HG02981 (cell line): ENCODE results near the gene FAM107B.
"Not testable (repeated sequence)": the region's sequence is repeated elsewhere in the genome, so short reads cannot be mapped to it uniquely, and the experiment has no call there.

Source experiments
- ATAC-seq: cut with Tn5 transposase; IDR thresholded peaks from one replicate; pipeline ENCODE4 v1.9.1; 2021; ENCODE audit warnings: mild to moderate bottlenecking, moderate library complexity; ENCODE audit not compliant: unreplicated experiment

The FAM107B gene

GRCh38 chr10:14639637-14640036, 135.1 kb downstream of the FAM107B start:
- no peak for ATAC-seq

- ATAC-seq = no peak
Observed at GRCh38 chr10:14635043-14635710, 139.5 kb downstream of the FAM107B start.

GRCh38 chr10:14634572-14634971, 140.1 kb downstream of the FAM107B start:
- not testable (repeated sequence) for ATAC-seq

- ATAC-seq = no peak
Observed at GRCh38 chr10:14625765-14626525, 148.8 kb downstream of the FAM107B start.

GRCh38 chr10:14625192-14625631, 149.5 kb downstream of the FAM107B start:
- ATAC-seq = no peak

GRCh38 chr10:14624600-14624999, 150.1 kb downstream of the FAM107B start:
- no peak for ATAC-seq

- ATAC-seq = no peak
Observed at GRCh38 chr10:14623931-14624330, 150.8 kb downstream of the FAM107B start.

- ATAC-seq = no peak
Observed at GRCh38 chr10:14621037-14621436, 153.7 kb downstream of the FAM107B start.

GRCh38 chr10:14618674-14619073, 156.0 kb downstream of the FAM107B start:
- no peak for ATAC-seq

GRCh38 chr10:14617852-14618251, 156.8 kb downstream of the FAM107B start:
- ATAC-seq = no peak

GRCh38 chr10:14616955-14617730, 157.6 kb downstream of the FAM107B start:
- ATAC-seq = no peak

- ATAC-seq = no peak
Observed at GRCh38 chr10:14616465-14616864, 158.2 kb downstream of the FAM107B start.

- ATAC-seq = no peak
Observed at GRCh38 chr10:14613588-14613920, 161.1 kb downstream of the FAM107B start.

GRCh38 chr10:14612873-14613587, 161.7 kb downstream of the FAM107B start:
- no peak for ATAC-seq

GRCh38 chr10:14611968-14612693, 162.6 kb downstream of the FAM107B start:
- peak; percentile 58 for ATAC-seq

GRCh38 chr10:14609178-14609577, 165.5 kb downstream of the FAM107B start:
- no peak for ATAC-seq

- peak; percentile 38 for ATAC-seq
Observed at GRCh38 chr10:14608381-14609001, 166.2 kb downstream of the FAM107B start.

GRCh38 chr10:14606633-14607032, 168.1 kb downstream of the FAM107B start:
- no peak for ATAC-seq

GRCh38 chr10:14605231-14605925, 169.3 kb downstream of the FAM107B start:
- ATAC-seq = peak; percentile 45
